Heart left ventricle (tissue), 16 donors: ENCODE measurements around the gene FXYD5. TPM values are rescaled to one million over a fixed set of nuclear protein-coding genes. Genes with fewer than 3 reads are reported as not detected.

Experiments used
- ATAC-seq, 4 donors: fragments of 200-7000 bp; cut with Tn5 transposase; one replicate each; pipeline ENCODE4 v1.9.1; 2020 to 2022; ENCODE audit warnings: moderate library complexity in 4 of 4, mild to moderate bottlenecking in 3 of 4, moderate number of reproducible peaks in 1 of 4
- DNase-seq, 5 donors: peaks; one replicate each; pipeline ENCODE4 v3.0.0-alpha.2; 2020
- H3K27ac ChIP-seq, 12 donors: fragments of 200-600 bp; sonication (generic) in 4 of 12; one replicate each; pipeline versions ENCODE4 v1.5.0 to v1.8.0; 2016 to 2022; ENCODE audit warnings: mild to moderate bottlenecking in 2 of 12
- H3K27me3 ChIP-seq, 9 donors: fragments of 200-600 bp; sonication (generic) in 2 of 9; one replicate each; pipeline versions ENCODE4 v1.5.1 to v1.8.0; 2016 to 2022; ENCODE audit warnings: mild to moderate bottlenecking in 3 of 9
- H3K36me3 ChIP-seq, 9 donors: fragments of 200-600 bp; sonication (generic) in 2 of 9; one replicate each; pipeline versions ENCODE4 v1.5.0 to v1.8.0; 2018 to 2022; ENCODE audit warnings: mild to moderate bottlenecking in 2 of 9
- H3K4me1 ChIP-seq, 12 donors: fragments of 200-600 bp; sonication (generic) in 4 of 12; one replicate each; pipeline versions ENCODE4 v1.5.0 to v1.8.0; 2016 to 2022; ENCODE audit warnings: mild to moderate bottlenecking in 3 of 12
- H3K4me3 ChIP-seq, 12 donors: fragments of 200-600 bp; sonication (generic) in 4 of 12; one replicate each; pipeline versions ENCODE4 v1.5.0 to v1.8.0; 2017 to 2022; ENCODE audit warnings: mild to moderate bottlenecking in 9 of 12, moderate library complexity in 4 of 12
- H3K9me3 ChIP-seq, 12 donors: fragments of 200-600 bp; sonication (generic) in 4 of 12; one replicate each; pipeline versions ENCODE4 v1.5.0 to v1.8.0; 2016 to 2022; ENCODE audit warnings: mild to moderate bottlenecking in 1 of 12
- POLR2A ChIP-seq, 2 donors: fragments of 450-650 bp; IDR thresholded peaks; one replicate each; pipeline ENCODE4 v1.6.1; 2017; ENCODE audit warnings: antibody characterized with exemption in 2 of 2, mild to moderate bottlenecking in 2 of 2, moderate library complexity in 2 of 2
- WGBS, 4 donors: extraction: QIAGEN DNeasy Blood & Tissue Kit in 2 of 4; methylation state at CpG; one replicate each; pipeline versions ENCODE4 v1.1.5 to v1.1.7; 2013 to 2018; 5-methylcytosine and 5-hydroxymethylcytosine counted together
- intact Hi-C, 10 donors: fragments of 100-400 bp; cut with DNase I; formaldehyde crosslinking; loops; one replicate each; pipeline versions ENCODE4 v1.11.1 to v1.14.2; 2022
- polyA plus RNA-seq, 2 donors: library from polyadenylated mRNA; stranded (reverse); fragments of 200-250 nt; gene quantifications; one replicate each; pipeline ENCODE4 v1.2.3, GENCODE V29; 2013
- total RNA-seq, 9 donors: library from RNA; depleted of rRNA in 2 of 9; stranded (reverse); fragments of >200 nt in 2 of 9; fragmentation: NEBNext Ultra II Directional in 3 of 9; extraction: Animal tissue kit (Norgen Biotek cat#: 25700) in 3 of 9; gene quantifications; one replicate each; pipeline versions ENCODE4 v1.1.0 to v1.2.4, GENCODE V29; 2016 to 2023
- TF ChIP-seq, protein P1 (sequence below), 12 donors: fragments of 200-600 bp; sonication (generic) in 4 of 12; IDR thresholded peaks; one replicate each; pipeline versions ENCODE4 v1.5.0 to v1.8.0; 2018 to 2022; ENCODE audit warnings: antibody characterized with exemption in 12 of 12, mild to moderate bottlenecking in 5 of 12
- donor health status: ischemic (EF 13 %, LVEDD 7.1; RV severe dilation, severe dysfunction).
- donor health status: healthy with polysubstance abuse.
- donor health status: DM: no; HTN: yes; CAD: no.
- donor health status: DM: no; HTN: no; CAD: no.
- donor health status: ischemic (EF 25% LVEDD 6.9; RV normal size, moderate dysfunction).
- donor health status: ischemic (EF 25% LVEDD 5.7; RV mildly dilated, moderate dysfunction).
- donor health status: healthy.
- donor health status: DM: yes; HTN: yes; CAD: no.
- donor health status: ischemic (EF 35%, LVEDD 5.7; RV mildly dilated, moderate dysfunction).
- donor health status: nonischemic (EF 11% LVEDD 7.7; RV severe dilation, severe dysfunction).
- donor health status: DM: yes; HTN: yes; CAD: no.
- donor health status: PGD.
- donor health status: ischemic (EF 29% LVEDD 5.4; RV normal size, mild dysfunction).
- donor health status: nonischemic (EF 23%, LVEDD 6.1; RV moderate dilation, normal function).

FXYD5 gene
- total and polyA plus RNA-seq, 11 donors = 15.3 to 87.9 (median 25.6) TPM

- Histone ChIP-seq H3K27ac (peak overlapping the region in 2 of 12 donors; percentile 30 to 57), H3K27me3 (no peaks in the 10 kb centered on the region), H3K36me3 (no peaks in the 10 kb centered on the region), H3K4me1 (peaks cover 0 to 43% (median 10%) of the 10 kb centered on the region in 12 donors), H3K4me3 (no peak overlapping the region), H3K9me3 (no peaks in the 10 kb centered on the region)
- ATAC-seq (no peak), DNase-seq (no peak)
- intact Hi-C loops = no loop called here
- TF ChIP-seq POLR2A (IDR thresholded peaks at IDR 0.05) = no peak
- TF ChIP-seq, protein P1, sequence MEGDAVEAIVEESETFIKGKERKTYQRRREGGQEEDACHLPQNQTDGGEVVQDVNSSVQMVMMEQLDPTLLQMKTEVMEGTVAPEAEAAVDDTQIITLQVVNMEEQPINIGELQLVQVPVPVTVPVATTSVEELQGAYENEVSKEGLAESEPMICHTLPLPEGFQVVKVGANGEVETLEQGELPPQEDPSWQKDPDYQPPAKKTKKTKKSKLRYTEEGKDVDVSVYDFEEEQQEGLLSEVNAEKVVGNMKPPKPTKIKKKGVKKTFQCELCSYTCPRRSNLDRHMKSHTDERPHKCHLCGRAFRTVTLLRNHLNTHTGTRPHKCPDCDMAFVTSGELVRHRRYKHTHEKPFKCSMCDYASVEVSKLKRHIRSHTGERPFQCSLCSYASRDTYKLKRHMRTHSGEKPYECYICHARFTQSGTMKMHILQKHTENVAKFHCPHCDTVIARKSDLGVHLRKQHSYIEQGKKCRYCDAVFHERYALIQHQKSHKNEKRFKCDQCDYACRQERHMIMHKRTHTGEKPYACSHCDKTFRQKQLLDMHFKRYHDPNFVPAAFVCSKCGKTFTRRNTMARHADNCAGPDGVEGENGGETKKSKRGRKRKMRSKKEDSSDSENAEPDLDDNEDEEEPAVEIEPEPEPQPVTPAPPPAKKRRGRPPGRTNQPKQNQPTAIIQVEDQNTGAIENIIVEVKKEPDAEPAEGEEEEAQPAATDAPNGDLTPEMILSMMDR (IDR thresholded peaks at IDR 0.05) = no peak
- WGBS, 4 donors = 86 to 90% (median 87%) methylated on average over 9 of the region's 9 CpGs
These were observed 34.9 kb upstream of the FXYD5 start for GRCh38 chr19:35119578-35120155.

GRCh38 chr19:35120492-35120891, 34.0 kb upstream of the FXYD5 start:
- TF ChIP-seq, protein P1 (IDR thresholded peaks at IDR 0.05) = no peak
- no peak for TF ChIP-seq POLR2A (IDR thresholded peaks at IDR 0.05)
- intact Hi-C loops = no loop called here

DNA sequence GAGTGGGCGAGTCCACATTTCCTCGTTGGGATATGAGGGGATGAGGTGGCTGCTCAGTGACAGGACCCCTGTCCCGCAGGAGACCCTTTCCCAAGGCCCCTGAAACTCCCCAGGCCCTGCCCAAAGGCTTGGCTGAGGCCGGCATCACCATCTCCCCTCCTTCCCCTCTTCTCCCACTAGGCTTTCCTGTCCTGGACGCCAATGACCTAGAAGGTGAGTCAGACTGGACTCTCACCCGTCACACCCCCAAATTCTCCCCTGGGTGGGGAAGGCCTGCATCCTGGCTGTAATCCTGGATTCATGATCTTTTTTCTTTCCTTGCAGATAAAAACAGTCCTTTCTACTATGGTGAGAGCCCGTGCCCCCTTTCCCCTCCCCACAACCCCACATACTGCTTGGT, 33.6 kb upstream of the FXYD5 start:
- no peak for ATAC-seq
- TF ChIP-seq POLR2A (IDR thresholded peaks at IDR 0.05) = no peak
- TF ChIP-seq, protein P1 (IDR thresholded peaks at IDR 0.05) = no peak
- H3K27me3 ChIP-seq = no peaks in the 10 kb centered on the region
- intact Hi-C loops = no loop called here
- H3K4me1 ChIP-seq = peaks cover 0 to 46% (median 12%) of the 10 kb centered on the region in 12 donors
- no peaks in the 10 kb centered on the region for H3K9me3 ChIP-seq
- H3K4me3 ChIP-seq = no peak overlapping the region
- no peak for DNase-seq
- H3K27ac ChIP-seq = peak overlapping the region in 2 of 12 donors; percentile 18 to 29
- H3K36me3 ChIP-seq = no peaks in the 10 kb centered on the region
- 72 to 86% (median 85%) methylated on average over 7 of the region's 7 CpGs for WGBS, 4 donors

More at GRCh38 chr19:35120492-35120891, 34.0 kb upstream of the FXYD5 start:
- WGBS, 4 donors = 69 to 77% (median 70%) methylated on average over 7 of the region's 7 CpGs
- Histone ChIP-seq H3K27ac (peak overlapping the region in 2 of 12 donors; percentile 18 to 29), H3K4me1 (peaks cover 0 to 43% (median 12%) of the 10 kb centered on the region in 12 donors), H3K9me3 (no peaks in the 10 kb centered on the region), H3K4me3 (no peak overlapping the region), H3K27me3 (no peaks in the 10 kb centered on the region), H3K36me3 (no peaks in the 10 kb centered on the region)
- ATAC-seq (peak in 1 of 4 donors; percentile 2), DNase-seq (peak in 1 of 5 donors; percentile 39)

- no peaks in the 10 kb centered on the region for H3K27me3 ChIP-seq
- no peak for DNase-seq
- no peak for ATAC-seq
- intact Hi-C loops = no loop called here
- WGBS, 4 donors = 81 to 86% (median 85%) methylated on average over 18 to 19 of the region's 19 CpGs
- peak overlapping the region in 2 of 12 donors; percentile 66 to 68 for H3K4me3 ChIP-seq
- no peaks in the 10 kb centered on the region for H3K9me3 ChIP-seq
- TF ChIP-seq POLR2A (IDR thresholded peaks at IDR 0.05) = no peak
- TF ChIP-seq, protein P1 (IDR thresholded peaks at IDR 0.05) = no peak
- H3K4me1 ChIP-seq = peaks cover 0 to 46% (median 12%) of the 10 kb centered on the region in 12 donors
- H3K27ac ChIP-seq = peak overlapping the region in 11 of 12 donors; percentile 82 to 94 (median 91)
- H3K36me3 ChIP-seq = no peaks in the 10 kb centered on the region
These were observed 31.6 kb upstream of the FXYD5 start for GRCh38 chr19:35122687-35123551.
